Neutrophil (primary cell): Measurements from ENCODE around the gene HOXB4.

Source experiments
- H3K27ac ChIP-seq: fragments of 200-600 bp; sonication (generic); 2 replicates; pipeline ENCODE4 v1.5.1; 2016; ENCODE audit warnings: mild to moderate bottlenecking, moderate library complexity
- H3K27me3 ChIP-seq: fragments of 200-600 bp; sonication (generic); 2 replicates; pipeline ENCODE4 v1.6.0; 2016; ENCODE audit warnings: mild to moderate bottlenecking
- H3K36me3 ChIP-seq: fragments of 200-600 bp; sonication (generic); 2 replicates; pipeline ENCODE4 v1.5.1; 2017
- H3K4me1 ChIP-seq, 2 experiments: fragments of 200-600 bp in 1 of 2; sonication (generic) in 1 of 2; 1 replicate in 1 of 2; 2 replicates in 1 of 2; pipeline versions ENCODE4 v1.5.1 to v1.6.1; 2013 to 2016; ENCODE audit warnings: low read depth in 1 of 2, low read length in 1 of 2, mild to moderate bottlenecking in 1 of 2, moderate library complexity in 1 of 2; ENCODE audit not compliant: control insufficient read depth in 1 of 2, insufficient read depth in 1 of 2
- H3K4me3 ChIP-seq, 2 experiments: fragments of 200-600 bp in 1 of 2; sonication (generic) in 1 of 2; 1 replicate in 1 of 2; 2 replicates in 1 of 2; pipeline ENCODE4 v1.5.1; 2013 to 2016; ENCODE audit warnings: low read depth in 1 of 2, low read length in 1 of 2, mild to moderate bottlenecking in 1 of 2, moderate library complexity in 1 of 2
- H3K9me3 ChIP-seq: fragments of 200-600 bp; sonication (generic); 2 replicates; pipeline ENCODE4 v1.5.1; 2016
- TF ChIP-seq, protein P1 (sequence below): fragments of 200-600 bp; sonication (generic); IDR thresholded peaks from 2 replicates; pipeline ENCODE4 v1.5.1; 2016; ENCODE audit warnings: antibody characterized with exemption

HOXB4 gene

DNA sequence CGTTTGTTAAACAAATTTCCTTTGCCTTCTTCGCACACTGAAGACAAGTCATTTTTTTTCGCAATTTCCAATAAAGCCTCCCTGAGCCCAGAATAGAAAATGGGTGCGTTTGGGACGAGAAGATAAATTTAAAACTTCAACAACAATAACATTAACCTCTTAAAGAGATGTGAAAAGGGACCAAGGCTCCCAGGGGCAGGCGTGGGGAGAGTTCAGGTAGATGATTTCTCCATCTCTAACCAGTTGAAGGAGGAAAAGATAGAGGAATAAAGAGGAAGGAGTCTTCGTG lies 1.3 kb upstream of the HOXB4 start:
- Histone ChIP-seq H3K4me1 (peaks cover 0 to 4% of the 10 kb centered on the region in 2 experiments), H3K27ac (no peak overlapping the region), H3K4me3 (no peak overlapping the region), H3K27me3 (peaks cover 100% of the 10 kb centered on the region), H3K9me3 (no peaks in the 10 kb centered on the region), H3K36me3 (no peaks in the 10 kb centered on the region)
- TF ChIP-seq, protein P1, sequence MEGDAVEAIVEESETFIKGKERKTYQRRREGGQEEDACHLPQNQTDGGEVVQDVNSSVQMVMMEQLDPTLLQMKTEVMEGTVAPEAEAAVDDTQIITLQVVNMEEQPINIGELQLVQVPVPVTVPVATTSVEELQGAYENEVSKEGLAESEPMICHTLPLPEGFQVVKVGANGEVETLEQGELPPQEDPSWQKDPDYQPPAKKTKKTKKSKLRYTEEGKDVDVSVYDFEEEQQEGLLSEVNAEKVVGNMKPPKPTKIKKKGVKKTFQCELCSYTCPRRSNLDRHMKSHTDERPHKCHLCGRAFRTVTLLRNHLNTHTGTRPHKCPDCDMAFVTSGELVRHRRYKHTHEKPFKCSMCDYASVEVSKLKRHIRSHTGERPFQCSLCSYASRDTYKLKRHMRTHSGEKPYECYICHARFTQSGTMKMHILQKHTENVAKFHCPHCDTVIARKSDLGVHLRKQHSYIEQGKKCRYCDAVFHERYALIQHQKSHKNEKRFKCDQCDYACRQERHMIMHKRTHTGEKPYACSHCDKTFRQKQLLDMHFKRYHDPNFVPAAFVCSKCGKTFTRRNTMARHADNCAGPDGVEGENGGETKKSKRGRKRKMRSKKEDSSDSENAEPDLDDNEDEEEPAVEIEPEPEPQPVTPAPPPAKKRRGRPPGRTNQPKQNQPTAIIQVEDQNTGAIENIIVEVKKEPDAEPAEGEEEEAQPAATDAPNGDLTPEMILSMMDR = no peak

DNA sequence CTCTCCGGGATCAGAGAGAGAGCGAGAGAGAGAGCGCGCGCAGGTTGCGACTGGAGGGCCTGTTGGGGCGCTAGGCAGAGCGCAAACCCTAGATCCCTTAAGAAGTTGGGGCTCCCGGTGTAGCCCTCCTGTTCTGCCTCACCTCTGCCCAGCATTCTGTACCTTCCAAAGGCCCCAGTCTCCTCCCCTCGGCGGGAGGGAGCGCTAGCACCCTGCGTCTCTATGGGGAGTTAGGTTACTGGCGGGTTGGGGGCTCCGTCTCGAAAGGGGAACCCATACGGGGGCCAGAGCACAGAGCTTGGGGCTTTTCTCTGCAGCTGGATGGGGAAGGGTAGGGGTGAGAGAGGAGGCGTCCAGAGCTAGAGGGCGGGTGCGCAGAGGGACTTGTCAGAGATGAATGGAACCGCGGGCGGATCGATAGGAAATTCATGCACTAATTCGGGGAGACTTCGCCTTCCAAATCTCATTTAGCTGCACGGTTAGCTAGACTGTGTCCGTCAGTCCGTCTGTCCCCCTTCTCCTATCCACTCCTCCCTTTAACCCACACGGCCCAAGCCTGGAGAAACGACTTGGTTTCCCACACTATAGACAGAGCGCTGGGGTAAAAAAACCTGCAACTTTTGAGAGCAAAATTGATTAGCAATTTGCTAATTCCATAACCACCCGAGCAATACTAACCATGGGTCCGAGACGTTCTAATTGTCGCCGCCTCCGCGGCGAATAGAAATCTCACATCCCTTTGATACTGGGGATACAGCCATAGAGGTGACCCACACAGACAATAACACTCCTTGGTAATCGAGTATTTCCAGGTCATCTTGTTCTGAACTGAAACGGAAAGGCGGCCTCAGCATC lies 693 bp upstream of the HOXB4 start:
- TF ChIP-seq, protein P1 = no peak
- Histone ChIP-seq H3K4me3 (no peak overlapping the region), H3K36me3 (no peaks in the 10 kb centered on the region), H3K27ac (no peak overlapping the region), H3K27me3 (peaks cover 100% of the 10 kb centered on the region), H3K9me3 (no peaks in the 10 kb centered on the region), H3K4me1 (peaks cover 0 to 4% of the 10 kb centered on the region in 2 experiments)

DNA sequence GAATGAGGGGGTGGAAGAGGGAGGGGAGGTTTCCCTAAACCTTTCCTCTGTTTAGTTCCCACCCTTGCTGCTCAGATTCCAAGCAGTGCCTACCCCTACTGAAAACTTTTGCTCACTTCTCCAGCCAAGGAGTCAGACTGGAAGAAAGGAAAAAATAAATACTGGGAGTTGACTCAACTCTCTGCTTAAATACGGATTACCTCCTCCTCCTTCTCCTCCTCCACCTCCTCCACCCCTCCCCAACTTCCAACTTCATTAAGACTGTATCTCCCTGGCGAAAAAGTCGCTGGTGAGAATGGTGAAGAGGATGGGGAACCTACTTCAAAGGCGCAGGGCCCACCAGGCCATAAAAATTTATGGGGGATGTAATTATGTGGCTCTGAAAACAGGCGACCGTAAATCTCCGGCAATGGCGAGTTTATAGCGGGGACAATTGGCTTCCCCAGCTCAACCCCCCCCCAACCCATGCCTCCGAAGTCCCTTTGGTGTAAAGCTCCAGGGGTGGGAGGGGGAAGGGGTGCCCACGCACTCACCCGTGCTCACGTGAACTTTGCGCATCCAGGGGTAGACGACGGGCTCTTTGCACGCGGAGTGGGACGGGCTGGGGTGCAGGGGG lies 712 bp downstream of the HOXB4 start:
- TF ChIP-seq, protein P1 = no peak
- H3K4me3 ChIP-seq = no peak overlapping the region
- no peaks in the 10 kb centered on the region for H3K9me3 ChIP-seq
- peaks cover 100% of the 10 kb centered on the region for H3K27me3 ChIP-seq
- H3K36me3 ChIP-seq = no peaks in the 10 kb centered on the region
- H3K4me1 ChIP-seq = peaks cover 0 to 4% of the 10 kb centered on the region in 2 experiments
- H3K27ac ChIP-seq = no peak overlapping the region

DNA sequence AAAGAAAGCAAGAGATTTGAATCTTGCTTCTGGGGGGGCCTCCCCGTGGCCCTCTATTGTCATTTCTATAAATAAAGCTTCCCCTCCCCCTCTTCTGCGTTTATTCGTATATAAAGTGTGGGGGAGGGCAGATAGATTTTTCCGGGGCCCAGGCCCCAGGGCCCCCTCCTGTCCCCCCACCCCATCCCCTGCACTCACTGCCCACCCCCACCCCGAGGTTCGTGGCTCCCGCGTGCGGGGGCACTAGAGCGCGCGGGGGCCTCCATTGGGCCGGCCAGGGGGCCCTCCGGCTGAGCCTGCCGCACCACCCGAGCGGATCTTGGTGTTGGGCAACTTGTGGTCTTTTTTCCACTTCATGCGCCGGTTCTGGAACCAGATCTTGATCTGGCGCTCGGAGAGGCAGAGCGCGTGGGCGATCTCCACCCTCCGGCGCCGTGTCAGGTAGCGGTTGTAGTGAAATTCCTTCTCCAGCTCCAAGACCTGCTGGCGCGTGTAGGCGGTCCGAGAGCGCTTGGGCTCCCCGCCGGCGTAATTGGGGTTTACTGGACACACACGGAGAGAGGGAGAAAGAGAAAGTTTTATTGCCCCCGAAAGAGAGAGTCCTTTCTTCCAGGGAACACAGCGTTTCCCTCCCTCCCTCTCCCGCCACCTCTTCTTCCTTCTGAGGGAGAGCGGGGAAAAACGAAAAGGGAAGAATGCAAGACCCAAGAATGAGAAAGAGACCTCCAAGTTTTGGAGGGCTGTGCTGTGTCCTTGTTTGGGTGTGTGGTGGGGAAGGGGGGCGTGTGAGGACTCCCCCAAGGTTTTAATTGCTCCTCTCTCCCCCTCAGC lies 1.5 kb downstream of the HOXB4 start:
- H3K9me3 ChIP-seq = no peaks in the 10 kb centered on the region
- H3K36me3 ChIP-seq = no peaks in the 10 kb centered on the region
- TF ChIP-seq, protein P1 = no peak
- H3K27ac ChIP-seq = no peak overlapping the region
- H3K4me1 ChIP-seq = peaks cover 0 to 4% of the 10 kb centered on the region in 2 experiments
- no peak overlapping the region for H3K4me3 ChIP-seq
- peaks cover 100% of the 10 kb centered on the region for H3K27me3 ChIP-seq

DNA sequence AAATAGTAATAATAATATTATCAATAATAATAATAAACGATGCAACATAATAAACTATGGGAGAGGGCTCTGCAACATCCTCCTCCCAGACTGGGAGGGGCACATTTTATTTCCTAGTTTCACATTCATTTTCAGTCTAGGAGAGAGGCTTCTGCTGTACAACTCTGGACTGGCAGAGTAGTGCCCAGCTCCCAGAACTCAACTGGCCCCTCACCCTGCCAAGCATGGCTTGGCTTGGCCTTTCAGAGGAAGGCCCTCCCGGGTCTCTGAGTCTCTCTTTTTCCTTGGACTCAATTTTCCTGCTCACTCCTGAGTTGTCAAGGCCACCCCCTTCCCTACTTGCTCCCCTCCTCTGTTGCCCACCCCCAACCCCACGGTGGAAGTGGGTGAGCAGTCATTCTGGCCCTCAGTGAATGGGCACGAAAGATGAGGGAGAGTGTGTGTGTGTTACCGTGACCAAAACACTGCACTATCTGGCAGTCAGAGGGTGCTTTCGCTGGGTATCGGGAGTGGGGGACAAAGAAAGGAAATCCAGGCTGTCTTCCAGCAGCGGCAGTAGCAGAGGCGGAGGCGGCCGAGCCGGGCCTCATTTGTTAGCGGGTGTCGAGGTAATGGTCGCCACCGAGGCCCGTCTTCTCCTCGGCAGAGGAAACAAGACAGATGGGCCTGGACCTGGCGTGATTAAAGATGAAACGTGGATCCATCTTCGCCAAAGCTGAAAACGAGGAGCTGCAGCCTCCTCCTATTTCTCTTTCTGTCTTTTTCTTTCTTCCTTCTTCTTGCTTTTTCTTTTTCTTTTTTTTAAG lies 2.3 kb downstream of the HOXB4 start:
- no peaks in the 10 kb centered on the region for H3K36me3 ChIP-seq
- H3K27ac ChIP-seq = no peak overlapping the region
- H3K4me1 ChIP-seq = peaks cover 0 to 4% of the 10 kb centered on the region in 2 experiments
- H3K27me3 ChIP-seq = peaks cover 100% of the 10 kb centered on the region
- no peaks in the 10 kb centered on the region for H3K9me3 ChIP-seq
- H3K4me3 ChIP-seq = no peak overlapping the region
- TF ChIP-seq, protein P1 = no peak
